Measurements from ENCODE around the gene SPATA31C1.
"Not testable (repeated sequence)": the region's sequence is repeated elsewhere in the genome, so short reads cannot be mapped to it uniquely, and the experiment has no call there.

The SPATA31C1 gene

GRCh38 chr9:87917662-87918061, at the start of gene SPATA31C1:
SPATA31C1 (plus strand) TSS chr9:87917962.
- DNase-seq: not testable (repeated sequence)

- no peak for DNase-seq
Measured at GRCh38 chr9:87868175-87868574, 49.6 kb upstream of the SPATA31C1 start.

- peak; percentile 45 for DNase-seq
Measured at GRCh38 chr9:87868635-87869034, 49.1 kb upstream of the SPATA31C1 start.

- peak; percentile 42 for DNase-seq
Measured at GRCh38 chr9:87869082-87869481, 48.7 kb upstream of the SPATA31C1 start.

GRCh38 chr9:87871425-87872078, 46.2 kb upstream of the SPATA31C1 start:
- DNase-seq: peak; percentile 29

- peak; percentile 59 for DNase-seq
Measured at GRCh38 chr9:87872079-87872624, 45.6 kb upstream of the SPATA31C1 start.

GRCh38 chr9:87873607-87874303, 44.0 kb upstream of the SPATA31C1 start:
- peak; percentile 23 for DNase-seq

- peak; percentile 47 for DNase-seq
Measured at GRCh38 chr9:87874304-87874623, 43.5 kb upstream of the SPATA31C1 start.

GRCh38 chr9:87875060-87875459, 42.7 kb upstream of the SPATA31C1 start:
- DNase-seq: no peak

- peak; percentile 42 for DNase-seq
Measured at GRCh38 chr9:87875831-87876545, 41.8 kb upstream of the SPATA31C1 start.

- peak; percentile 46 for DNase-seq
Measured at GRCh38 chr9:87876708-87877107, 41.1 kb upstream of the SPATA31C1 start.

- no peak for DNase-seq
Measured at GRCh38 chr9:87878989-87879511, 38.7 kb upstream of the SPATA31C1 start.

- peak; percentile 29 for DNase-seq
Measured at GRCh38 chr9:87880116-87880515, 37.6 kb upstream of the SPATA31C1 start.

GRCh38 chr9:87880683-87881082, 37.1 kb upstream of the SPATA31C1 start:
- peak; percentile 34 for DNase-seq

GRCh38 chr9:87882627-87883026, 35.1 kb upstream of the SPATA31C1 start, which contains the start of gene SPATA31E1:
SPATA31E1 (plus strand) TSS chr9:87882877; CDS start chr9:87882892, 15 bp downstream.
- peak; percentile 36 for DNase-seq

GRCh38 chr9:87883274-87883673, 34.5 kb upstream of the SPATA31C1 start:
- no peak for DNase-seq

- peak; percentile 59 for DNase-seq
Measured at GRCh38 chr9:87883990-87884389, 33.8 kb upstream of the SPATA31C1 start.

- peak; percentile 39 for DNase-seq
Measured at GRCh38 chr9:87884578-87885459, 32.9 kb upstream of the SPATA31C1 start.

- peak; percentile 43 for DNase-seq
Measured at GRCh38 chr9:87885484-87886189, 32.1 kb upstream of the SPATA31C1 start.

- peak; percentile 26 for DNase-seq
Measured at GRCh38 chr9:87886210-87886932, 31.4 kb upstream of the SPATA31C1 start.

All from islet precursor cell (in vitro differentiated cells).